ENCODE measurements around the gene IL27RA.

DNA sequence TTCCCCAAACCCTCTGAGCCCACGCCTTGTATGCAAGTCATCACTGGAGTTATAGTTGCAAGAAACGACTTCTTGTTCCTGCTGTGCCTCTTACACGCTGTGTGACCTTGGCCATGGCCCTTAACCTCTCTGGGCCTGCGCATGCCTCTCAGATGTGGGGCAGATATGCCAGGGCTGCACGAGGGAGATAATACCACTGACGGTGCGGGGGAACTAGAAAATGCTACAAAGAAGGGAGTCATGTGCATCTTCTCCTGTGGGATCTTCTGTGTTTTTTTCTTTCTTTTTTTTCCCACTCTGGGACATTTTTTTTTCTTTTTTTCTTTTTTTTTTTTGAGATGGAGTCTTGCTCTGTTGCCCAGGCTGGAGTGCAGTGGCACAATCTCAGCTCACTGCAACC lies 63.3 kb downstream of the IL27RA start:
- TF ChIP-seq YY1 (IDR thresholded peaks at IDR 0.05; ENCODE audit: extremely low read depth, insufficient replicate concordance, low read depth, low read length) = no peak
- TF ChIP-seq, protein P1, sequence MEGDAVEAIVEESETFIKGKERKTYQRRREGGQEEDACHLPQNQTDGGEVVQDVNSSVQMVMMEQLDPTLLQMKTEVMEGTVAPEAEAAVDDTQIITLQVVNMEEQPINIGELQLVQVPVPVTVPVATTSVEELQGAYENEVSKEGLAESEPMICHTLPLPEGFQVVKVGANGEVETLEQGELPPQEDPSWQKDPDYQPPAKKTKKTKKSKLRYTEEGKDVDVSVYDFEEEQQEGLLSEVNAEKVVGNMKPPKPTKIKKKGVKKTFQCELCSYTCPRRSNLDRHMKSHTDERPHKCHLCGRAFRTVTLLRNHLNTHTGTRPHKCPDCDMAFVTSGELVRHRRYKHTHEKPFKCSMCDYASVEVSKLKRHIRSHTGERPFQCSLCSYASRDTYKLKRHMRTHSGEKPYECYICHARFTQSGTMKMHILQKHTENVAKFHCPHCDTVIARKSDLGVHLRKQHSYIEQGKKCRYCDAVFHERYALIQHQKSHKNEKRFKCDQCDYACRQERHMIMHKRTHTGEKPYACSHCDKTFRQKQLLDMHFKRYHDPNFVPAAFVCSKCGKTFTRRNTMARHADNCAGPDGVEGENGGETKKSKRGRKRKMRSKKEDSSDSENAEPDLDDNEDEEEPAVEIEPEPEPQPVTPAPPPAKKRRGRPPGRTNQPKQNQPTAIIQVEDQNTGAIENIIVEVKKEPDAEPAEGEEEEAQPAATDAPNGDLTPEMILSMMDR (IDR thresholded peaks at IDR 0.05 in 2 of 3, conservative IDR thresholded peaks at IDR 0.05 in 1 of 3; ENCODE audit: borderline replicate concordance in 1 of 3, insufficient read depth in 1 of 3, low read depth in 2 of 3, low read length in 2 of 3) = no peak
- TF ChIP-seq RAD21 (IDR thresholded peaks at IDR 0.05; ENCODE audit: low read depth) = no peak
- no peak for TF ChIP-seq EZH2 (IDR thresholded peaks at IDR 0.05)
- no peak for TF ChIP-seq ZFX (IDR thresholded peaks at IDR 0.05)
- TF ChIP-seq POLR2A (IDR thresholded peaks at IDR 0.05; ENCODE audit: borderline replicate concordance, extremely low read depth, insufficient read depth, insufficient read length) = no peak
- no peak for TF ChIP-seq FOSL1 (IDR thresholded peaks at IDR 0.05; ENCODE audit: low read depth)
- TF ChIP-seq SRF (IDR thresholded peaks at IDR 0.05; ENCODE audit: low read depth) = no peak

Measured in HCT116 (cell line).